Activated CD4-positive, alpha-beta T cell treated with anti-CD3 and anti-CD28 coated beads for 48 hours (primary cell): ENCODE measurements around the gene TSGA10.
A peak's percentile ranks its signal among the peaks of the same experiment; 100 is the strongest.
"Not testable (repeated sequence)": the region's sequence is repeated elsewhere in the genome, so short reads cannot be mapped to it uniquely, and the experiment has no call there.

Experiments
- DNase-seq: peaks from one replicate; pipeline ENCODE4 v3.0.0-alpha.2; 2020

The TSGA10 gene, protein sequence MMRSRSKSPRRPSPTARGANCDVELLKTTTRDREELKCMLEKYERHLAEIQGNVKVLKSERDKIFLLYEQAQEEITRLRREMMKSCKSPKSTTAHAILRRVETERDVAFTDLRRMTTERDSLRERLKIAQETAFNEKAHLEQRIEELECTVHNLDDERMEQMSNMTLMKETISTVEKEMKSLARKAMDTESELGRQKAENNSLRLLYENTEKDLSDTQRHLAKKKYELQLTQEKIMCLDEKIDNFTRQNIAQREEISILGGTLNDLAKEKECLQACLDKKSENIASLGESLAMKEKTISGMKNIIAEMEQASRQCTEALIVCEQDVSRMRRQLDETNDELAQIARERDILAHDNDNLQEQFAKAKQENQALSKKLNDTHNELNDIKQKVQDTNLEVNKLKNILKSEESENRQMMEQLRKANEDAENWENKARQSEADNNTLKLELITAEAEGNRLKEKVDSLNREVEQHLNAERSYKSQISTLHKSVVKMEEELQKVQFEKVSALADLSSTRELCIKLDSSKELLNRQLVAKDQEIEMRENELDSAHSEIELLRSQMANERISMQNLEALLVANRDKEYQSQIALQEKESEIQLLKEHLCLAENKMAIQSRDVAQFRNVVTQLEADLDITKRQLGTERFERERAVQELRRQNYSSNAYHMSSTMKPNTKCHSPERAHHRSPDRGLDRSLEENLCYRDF

DNA sequence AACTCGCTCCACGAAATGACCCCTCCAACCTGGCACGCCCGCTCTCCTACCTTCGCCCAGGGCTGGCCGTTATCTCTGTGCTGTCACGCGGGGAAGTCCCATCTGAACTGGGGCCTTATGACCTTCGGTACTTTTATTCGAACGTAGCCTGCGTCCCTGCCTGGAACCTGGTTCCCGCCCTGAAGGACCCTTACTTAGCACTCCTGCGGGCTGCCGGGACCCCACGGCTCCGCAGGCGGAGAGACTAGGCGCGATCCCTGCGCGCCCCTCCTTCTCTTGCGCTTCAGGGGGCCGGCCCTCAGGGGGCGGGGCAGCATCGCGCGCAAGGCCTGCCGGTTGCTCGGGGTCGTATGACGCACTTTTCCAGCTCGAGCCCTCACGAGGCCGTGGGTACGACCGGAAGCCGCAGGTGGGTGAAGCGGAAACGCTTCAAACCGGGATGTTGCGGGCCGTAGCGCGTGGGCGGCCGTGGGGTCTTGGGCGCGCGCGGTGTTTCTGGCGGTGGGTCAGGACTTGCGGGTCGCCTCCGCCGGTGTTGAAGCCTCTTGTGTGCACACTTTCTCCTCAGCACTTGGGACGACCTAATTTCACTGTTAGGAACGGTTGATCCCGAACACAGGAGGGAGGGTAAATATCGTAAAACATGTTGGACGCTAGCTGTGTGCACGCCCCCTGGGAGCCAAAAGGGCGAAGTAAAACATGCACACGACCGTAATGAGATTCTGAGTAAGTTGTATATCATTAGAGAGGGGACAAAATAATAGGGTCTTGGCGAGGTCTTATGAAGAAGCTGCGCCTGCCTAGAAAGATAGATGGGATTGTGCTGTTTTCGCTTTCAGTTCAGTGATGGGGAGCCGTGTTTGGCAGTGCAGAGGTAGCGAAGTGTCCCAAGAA is at the start of gene TSGA10, which contains the start of gene LIPT1:
Gene TSGA10, minus strand, starts transcription at position 300 of the 894 bp plus-strand sequence. CDS start 45,503 bp downstream, outside the sequence.
Gene LIPT1, plus strand, starts transcription at position 325 of the 894 bp plus-strand sequence. CDS start 6,991 bp downstream, outside the sequence.
- DNase-seq = peak; percentile 94

DNA sequence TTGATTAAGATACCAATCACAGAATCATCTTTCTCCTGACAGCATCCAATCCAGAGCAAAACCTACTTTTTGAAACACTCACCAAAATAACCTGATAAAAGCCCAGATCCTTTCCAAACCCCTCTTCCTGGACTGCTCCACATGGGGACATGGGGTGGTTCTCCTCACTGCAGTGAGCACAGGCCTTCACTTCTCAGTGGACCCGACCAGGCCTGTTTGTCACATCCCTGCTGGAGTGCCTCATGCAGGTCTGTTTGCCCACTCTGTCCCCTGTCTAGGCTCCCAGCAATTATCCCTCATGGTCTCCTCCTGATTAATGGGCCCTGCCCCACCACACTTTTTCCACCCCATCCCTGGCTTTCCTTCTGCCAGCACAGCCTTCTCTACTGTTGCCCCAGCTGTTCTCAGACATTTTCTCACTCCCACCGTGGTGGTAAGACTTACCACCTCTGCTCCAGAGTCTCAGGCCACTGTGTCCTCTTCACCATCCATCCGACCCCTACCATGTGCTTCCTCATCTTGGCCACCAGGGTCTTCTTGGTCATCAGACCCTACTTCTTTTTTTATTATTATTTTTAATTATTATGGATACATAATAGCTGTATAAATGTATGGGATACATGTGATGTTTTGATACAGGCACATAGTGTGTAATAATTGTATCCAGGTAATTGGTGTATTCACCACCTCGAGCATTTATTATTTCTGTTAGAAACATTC is 47.4 kb upstream of the TSGA10 start:
- no peak for DNase-seq

DNA sequence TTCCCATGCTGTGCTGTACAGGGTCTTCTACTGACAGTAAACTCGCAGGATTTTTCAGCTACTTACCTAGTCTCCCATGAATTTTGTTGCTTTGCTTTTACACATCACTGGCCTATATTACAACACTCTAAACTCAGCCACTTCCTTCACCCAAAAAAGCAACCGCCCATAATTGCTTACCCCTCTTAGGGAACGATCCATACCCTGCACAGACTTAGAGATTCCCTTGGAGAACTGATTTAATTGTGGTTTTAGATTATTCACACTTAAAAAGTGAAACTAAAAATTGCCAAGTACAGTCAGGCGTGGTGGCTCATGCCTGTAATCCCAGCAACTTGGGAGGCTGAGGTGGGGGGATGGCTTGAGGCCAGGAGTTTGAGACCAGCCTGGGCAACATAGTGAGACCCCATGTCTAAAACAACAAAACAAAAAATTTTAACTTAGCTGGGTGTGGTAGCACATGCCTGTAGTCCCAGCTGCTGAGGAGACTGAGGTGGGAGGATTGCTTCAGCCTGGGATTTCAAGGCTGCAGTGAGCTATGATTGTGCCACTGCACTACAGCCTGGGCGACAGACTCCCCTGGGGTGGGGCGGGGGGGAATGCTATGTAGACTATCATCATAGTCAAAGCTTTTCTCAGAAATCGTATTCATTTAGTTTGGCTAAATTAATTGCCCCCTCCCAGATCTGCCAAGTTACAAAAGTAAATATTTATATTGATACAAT is 45.5 kb upstream of the TSGA10 start:
- no peak for DNase-seq

DNA sequence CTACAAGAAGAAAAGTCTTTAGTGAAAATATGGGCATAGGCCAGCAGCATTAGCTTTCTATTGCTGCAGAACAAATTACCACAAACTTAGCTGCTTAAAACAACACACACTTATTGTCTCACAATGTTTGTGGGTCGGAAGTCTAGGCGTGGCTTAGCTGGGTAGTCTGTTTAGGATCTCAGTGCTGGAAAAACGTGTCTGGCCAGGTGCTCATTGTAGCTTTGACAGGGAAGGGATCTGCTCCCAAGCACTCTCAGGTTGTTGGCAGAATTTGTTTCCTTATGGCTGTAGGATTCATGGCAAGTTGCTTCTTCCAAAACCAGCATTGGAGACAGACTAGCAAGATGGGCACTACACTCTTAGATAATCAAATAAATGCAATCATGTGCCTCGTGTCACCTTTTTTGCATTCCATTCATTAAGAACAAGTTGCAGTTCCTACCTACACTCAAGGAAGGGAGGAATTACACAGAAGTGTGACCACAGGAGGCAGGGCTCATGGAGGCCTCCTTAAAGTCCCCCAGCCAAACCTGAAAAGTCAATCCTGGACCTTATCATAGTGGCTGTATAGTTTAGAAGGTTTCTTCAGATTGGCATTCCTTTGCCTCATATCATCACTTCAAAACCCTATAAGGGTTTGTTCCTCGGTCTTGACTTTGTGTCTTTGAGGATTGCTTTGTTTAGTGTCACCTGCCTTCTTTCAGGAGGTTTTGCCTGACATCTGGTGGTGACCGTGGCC is 43.5 kb upstream of the TSGA10 start:
- DNase-seq = no peak

DNA sequence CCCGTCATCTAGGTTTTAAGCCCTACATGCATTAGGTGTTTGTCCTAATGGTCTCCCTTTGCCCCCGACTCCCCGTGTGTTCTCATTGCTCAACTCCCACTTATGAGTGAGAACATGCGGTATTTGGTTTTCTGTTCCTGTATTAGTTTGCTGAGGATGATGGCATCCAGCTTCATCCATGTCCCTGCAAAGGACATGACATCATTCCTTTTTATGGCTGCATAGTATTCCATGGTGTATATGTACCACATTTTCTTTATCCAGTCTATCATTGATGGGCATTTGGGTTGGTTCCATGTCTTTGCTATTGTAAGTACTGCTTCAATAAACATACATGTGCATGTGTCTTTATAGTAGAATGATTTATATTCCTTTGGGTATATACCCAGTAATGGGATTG is 37.6 kb upstream of the TSGA10 start:
- not testable (repeated sequence) for DNase-seq

DNA sequence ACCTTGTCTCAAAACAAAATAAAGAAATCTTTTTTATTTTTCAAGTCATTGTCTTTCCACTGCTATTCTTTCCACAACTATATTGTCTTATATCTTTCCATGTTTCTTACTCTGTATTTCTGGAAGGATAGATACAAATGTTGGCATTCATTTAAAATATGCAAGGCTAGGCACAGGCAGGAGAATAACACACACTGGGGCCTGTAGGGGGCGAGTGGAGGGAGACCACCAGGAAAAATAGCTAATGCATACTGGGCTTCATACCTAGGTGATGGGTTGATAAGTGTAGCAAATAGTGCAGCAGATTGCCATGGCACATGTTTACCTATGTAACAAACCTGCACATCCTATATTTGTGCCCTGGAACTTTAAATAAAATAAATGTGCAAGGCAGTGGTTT is 35.8 kb upstream of the TSGA10 start:
- no peak for DNase-seq

DNA sequence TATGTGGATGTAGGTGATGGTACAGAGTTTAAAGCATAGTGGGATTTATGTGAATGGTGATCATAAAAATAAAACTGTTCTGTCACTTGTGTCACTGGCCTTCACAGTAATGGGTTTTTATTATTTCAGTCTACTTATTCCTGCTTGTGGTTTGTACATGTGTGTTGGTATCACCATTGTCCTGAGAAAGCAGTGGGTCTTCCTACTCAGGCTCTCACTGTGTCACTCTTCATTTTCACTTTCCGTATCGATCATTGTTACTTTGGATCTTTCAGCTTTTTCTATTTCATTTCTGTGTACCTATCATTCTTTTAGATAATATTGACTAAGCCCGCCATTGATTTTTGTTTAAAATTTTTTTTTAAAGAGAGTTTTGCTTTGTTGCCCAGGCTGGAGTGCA is 33.6 kb upstream of the TSGA10 start:
- DNase-seq = no peak

DNA sequence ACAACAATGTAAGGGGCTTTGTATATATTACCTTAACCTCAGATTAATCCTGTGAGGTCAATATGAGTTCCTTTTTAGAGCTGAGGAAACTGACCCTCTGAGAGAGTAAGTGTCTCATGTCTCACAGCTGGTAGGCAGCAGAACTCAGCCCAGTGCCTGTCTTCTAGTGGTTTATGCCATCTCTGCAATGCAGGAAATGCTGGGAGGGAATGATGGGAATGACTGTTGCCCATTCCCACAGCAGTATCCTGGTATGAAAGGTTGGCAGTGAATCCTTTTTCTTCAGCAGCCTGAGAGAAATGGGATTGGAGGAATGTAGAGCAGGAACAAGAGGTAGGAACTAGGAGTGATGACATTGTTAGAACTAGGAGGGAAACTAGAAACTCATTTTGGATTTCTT is 32.3 kb upstream of the TSGA10 start:
- DNase-seq = no peak

DNA sequence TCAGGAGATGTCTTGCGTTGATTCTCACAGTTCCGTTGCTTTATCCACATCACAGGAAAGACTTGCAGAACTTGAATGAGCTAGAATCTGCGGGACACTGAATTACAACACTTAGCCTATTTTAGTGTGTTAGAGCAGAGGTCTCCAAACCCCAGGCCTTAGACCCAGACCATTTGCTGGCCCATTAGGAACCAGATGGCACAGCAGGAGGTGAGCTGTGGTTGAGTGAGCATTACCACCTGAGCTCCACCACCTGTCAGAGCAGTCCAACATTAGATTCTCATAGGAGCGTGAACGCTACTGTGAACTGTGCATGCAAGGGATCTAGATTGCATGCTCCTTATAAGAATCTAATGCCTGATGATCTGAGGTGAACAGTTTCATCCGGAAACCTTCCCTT is 30.1 kb upstream of the TSGA10 start:
- no peak for DNase-seq

DNA sequence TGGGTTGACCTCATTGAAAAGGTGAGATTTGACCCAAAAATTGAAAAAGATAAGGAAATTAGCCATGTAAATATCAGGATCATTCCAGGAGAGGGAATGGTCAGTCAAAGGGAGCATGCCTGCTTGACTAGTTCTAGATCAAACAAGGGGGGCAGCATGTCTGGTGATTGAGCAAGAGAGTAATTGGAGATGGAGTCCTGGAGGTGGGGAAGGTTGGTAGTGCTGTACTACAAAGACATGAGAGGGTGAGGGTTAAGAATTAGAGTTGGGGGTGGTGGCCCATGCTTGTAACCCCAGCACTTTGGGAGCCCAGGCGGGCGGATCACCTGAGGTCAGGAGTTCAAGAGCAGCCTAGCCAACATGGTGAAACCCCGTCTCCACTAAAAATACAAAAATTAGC is 28.3 kb upstream of the TSGA10 start:
- no peak for DNase-seq

DNA sequence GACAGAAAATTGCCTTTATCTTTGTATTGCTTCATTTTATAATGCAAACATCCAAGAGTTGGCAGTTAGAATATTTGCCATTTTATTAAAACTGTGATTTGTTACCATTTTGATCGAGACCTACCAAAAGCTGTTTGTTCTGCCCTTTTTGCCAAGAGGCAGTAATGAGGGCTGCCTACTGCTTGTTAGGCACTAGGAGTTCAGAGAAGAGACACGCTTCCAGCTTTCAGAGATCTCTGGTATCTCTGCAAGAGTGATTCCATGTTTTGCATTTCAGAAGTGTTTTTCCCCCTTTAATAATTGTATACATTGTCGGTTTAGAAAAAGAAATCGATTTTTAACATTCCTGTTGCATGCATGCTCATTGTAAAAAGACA is 26.9 kb upstream of the TSGA10 start:
- DNase-seq = no peak

DNA sequence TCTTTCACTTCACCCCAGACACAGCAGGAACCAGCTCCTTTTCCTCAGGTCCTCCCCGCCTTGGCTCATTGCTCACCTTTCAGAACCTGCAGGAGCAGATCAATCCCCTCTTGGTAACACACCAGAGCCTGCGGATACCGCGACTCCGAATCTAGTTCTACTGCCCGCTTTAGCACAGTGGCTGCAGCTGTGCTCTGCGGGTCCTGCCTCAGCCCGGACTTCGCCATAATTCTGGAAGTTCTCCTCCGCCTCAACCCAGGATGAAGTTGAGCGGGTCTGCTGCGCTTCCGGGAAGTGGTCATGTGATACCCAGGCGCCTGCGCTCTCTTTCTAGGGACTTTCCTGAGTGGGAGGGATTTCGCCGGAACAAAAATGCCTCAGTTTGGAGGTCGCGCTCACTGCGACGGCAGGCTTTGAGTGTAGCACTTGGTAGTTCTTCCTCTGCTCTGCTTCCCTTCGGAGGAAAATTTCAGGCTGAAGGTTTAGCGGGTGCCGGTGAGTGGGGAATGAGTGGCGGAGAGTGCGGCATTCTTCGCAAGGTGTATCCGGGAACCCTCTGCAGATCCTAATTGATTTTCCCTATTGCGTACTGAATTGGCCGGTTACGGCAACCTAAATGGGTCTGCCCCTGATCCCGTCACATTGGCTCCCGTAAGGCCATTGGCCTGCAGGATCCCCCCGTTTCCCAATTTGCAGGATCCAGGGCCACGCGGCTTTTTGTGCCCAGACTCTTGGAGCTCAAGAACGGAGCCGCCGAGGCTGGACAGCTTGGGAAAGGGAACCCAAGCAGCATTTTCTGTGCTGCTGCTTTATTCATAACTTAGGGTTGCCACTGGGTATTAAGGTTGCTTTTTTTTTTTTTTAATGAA is 26.2 kb upstream of the TSGA10 start, which contains the start of the genes MITD1 and MRPL30:
Gene MITD1, minus strand, starts transcription at position 304 of the 869 bp plus-strand sequence. Its CDS starts 77 bp downstream, at position 227.
Gene MRPL30, plus strand, starts transcription at position 430 of the 869 bp plus-strand sequence. CDS start 5,020 bp downstream, outside the sequence.
- peak; percentile 91 for DNase-seq

DNA sequence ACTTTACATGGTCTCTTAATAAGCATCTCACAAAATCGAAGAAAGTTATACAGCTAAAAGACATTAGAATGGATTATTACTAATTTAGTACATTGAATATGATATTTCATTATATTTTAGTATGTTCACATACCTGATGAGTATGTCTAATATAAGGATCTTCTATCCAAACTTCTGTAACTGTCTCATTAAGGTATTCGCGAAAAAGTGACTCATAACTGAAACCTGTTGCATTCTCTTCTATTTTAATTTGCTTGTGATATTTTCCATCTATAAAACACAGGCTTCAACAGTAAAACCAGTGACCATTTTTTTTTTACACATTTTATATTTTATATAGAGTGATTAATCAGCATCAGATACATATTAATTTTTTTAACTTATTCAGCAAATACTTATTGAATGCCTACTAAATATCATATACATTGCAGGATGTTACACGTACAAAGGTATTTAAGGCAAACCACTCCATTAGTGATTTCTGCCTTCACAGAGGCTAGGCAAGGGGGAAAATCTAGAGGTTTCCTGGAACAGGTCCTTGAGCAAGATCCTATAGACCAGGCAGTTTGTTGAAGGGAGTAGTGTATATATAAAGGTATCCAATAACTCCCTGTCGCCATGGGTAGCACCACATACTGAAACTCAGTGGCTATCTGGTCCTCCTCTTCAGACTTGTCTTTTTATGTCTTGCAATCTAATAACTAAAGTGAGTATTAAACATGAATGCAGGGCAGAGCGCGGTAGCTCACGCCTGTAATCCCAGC is 16.8 kb upstream of the TSGA10 start:
- DNase-seq = no peak

DNA sequence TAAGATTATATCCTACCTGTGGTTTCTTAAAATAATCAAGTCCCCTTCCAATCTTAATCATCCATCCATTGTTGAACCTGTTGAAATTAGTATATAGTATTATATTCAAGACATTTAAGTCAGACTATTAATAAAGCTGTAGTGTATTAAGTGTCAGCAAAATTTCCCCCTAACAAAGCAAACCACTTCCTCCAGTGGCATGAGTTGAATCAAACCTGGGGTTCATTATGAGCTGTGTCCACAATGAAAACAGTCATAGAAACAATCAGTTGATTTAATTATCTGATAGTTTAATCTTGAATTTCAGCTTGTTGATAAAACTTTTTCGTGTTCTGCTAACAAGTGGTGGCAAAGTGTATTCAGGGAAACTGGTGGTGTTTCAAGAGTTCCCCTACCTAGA is 14.8 kb upstream of the TSGA10 start:
- DNase-seq = no peak

DNA sequence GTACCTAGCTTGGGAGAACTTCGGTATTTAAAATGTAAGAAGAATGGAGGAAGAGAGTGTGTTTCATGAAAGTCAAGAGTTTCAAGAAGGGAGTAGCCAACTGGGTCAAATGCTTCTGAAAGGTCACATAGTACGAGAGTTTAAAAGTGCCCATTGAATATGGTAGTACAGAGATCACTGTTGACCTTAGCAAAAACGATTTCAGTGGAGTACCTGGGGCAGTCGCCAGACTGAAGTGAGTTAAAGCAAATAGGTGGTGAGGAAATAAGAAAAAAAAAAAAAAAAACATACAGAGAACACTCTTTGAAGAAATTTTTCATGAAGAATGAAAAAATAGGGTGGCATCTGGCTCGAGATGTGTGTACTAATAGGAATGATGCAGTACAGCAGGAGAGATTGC is 11.5 kb upstream of the TSGA10 start:
- DNase-seq = no peak

DNA sequence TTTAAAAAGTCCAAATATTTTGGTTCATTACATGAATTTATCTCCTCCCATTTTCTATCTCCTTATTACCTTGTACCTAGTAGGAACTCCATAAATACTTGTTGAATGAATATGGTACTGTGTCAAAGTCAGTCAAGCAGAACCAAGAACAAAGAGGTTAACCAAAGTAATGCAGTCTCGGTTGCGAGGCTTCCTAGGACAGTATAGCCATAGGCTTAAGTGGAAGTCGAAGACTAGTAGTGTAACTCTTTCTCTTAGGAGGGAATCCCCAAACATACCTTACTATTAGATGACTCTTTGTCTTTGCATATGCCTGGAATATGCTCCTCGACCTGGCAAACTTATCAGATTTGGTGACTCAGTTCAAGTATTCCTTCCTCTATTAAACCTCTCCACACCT is 4.9 kb upstream of the TSGA10 start:
- no peak for DNase-seq

DNA sequence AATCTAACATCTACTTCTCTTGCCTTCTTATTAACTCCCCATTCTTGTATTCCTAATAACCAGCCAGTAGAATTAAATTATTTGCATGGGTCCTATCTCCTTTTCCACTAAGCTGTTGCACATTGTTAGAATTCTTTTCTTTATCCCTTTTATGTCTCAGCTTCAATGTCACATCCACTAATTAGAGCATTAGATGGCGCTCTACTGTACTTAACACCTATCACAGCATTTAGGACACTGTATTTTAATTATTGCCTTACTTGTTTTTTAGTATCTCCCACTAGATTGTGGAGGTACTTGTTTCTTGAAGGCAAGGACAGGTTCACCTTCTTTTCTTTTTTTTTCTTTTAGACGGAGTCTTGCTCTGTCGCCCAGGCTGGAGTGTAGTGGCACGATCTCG is 3.9 kb upstream of the TSGA10 start:
- DNase-seq = no peak

DNA sequence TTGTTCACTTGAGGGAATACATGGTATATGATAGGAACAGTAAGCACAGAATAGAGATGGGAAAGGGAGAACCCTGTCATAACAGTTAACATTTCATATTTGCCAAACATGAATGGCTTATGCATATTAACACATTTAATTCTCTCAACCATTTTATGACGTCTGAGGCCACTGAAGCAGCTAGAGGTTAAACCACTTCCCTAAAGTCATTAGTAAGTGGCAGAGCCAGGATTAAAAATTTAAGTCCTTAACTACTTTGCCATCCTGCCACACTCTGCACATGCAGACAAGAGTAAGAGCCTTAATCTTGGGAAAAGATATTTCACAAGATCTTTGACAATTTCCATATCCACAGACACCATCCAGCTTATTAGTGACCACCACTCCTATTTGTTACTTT is 2.1 kb upstream of the TSGA10 start:
- DNase-seq = no peak
